Measurements from ENCODE around the gene TOX3. TPM values are rescaled to one million over a fixed set of nuclear protein-coding genes. Genes with fewer than 3 reads are reported as not detected.
A peak's percentile ranks its signal among the peaks of the same experiment; 100 is the strongest.

Gene TOX3
- total and polyA plus RNA-seq, 2 of the 13 experiments (the other 11 are each of a cell fraction or from before 2014, with no cell fraction given) = 14.5 to 98.6 TPM

GRCh38 chr16:52488837-52489289 is 58.1 kb downstream of the TOX3 start (continued):
- no peak for TF ChIP-seq CERS6 (CRISPR knock-in tag; IDR thresholded peaks at IDR 0.05)
- TF ChIP-seq NR3C1 (CRISPR knock-in tag; IDR thresholded peaks at IDR 0.05) = no peak
- peak; percentile 86; the same call in 1 of the 2 replicates for TF ChIP-seq FOXJ3 (CRISPR knock-in tag; IDR thresholded peaks at IDR 0.05; ENCODE audit: borderline replicate concordance)
- TF ChIP-seq ZBED4 (CRISPR knock-in tag; IDR thresholded peaks at IDR 0.05; ENCODE audit: borderline replicate concordance) = no peak; the same call in 1 of the 2 replicates
- TF ChIP-seq HOXA5 (CRISPR knock-in tag; IDR thresholded peaks at IDR 0.05) = peak; percentile 73; the same call in 1 of the 2 replicates
- TF ChIP-seq MXD4 (CRISPR knock-in tag; IDR thresholded peaks at IDR 0.05) = peak; percentile 68
- no peak for TF ChIP-seq MAZ (IDR thresholded peaks at IDR 0.05; ENCODE audit: borderline replicate concordance, low read depth, low read length)
- 0 out of 2 replicates have a peak, but pooled peaks have one; percentile 48 for TF ChIP-seq MAZ (CRISPR knock-in tag; IDR thresholded peaks at IDR 0.05; ENCODE audit: low read depth)
- TF ChIP-seq RXRB (CRISPR knock-in tag; IDR thresholded peaks at IDR 0.05; ENCODE audit: borderline replicate concordance) = peak; percentile 90
- TF ChIP-seq ZBTB38 (CRISPR knock-in tag; IDR thresholded peaks at IDR 0.05) = 0 out of 2 replicates have a peak, but pooled peaks have one; percentile 23
- TF ChIP-seq DZIP1 (CRISPR knock-in tag; IDR thresholded peaks at IDR 0.05) = no peak
- TF ChIP-seq LCORL (IDR thresholded peaks at IDR 0.05) = peak; percentile 90
- peak; percentile 98 for TF ChIP-seq LCORL (CRISPR knock-in tag; IDR thresholded peaks at IDR 0.05)
- TF ChIP-seq ZNF549 (CRISPR knock-in tag; IDR thresholded peaks at IDR 0.05) = no peak
- TF ChIP-seq ZNF317 (CRISPR knock-in tag; IDR thresholded peaks at IDR 0.05) = peak; percentile 84
- no peak for TF ChIP-seq ZNF207 (IDR thresholded peaks at IDR 0.05; ENCODE audit: borderline replicate concordance)
- TF ChIP-seq SP140L (CRISPR knock-in tag; IDR thresholded peaks at IDR 0.05; ENCODE audit: borderline replicate concordance) = no peak; the same call in 1 of the 2 replicates
- no peak for TF ChIP-seq ATF5 (CRISPR knock-in tag; IDR thresholded peaks at IDR 0.05; ENCODE audit: low read depth)
- no peak for TF ChIP-seq LRRFIP1 (CRISPR knock-in tag; conservative IDR thresholded peaks at IDR 0.05)
